Measurements from ENCODE around the gene PLXNB3.

PLXNB3 gene

GRCh38 chrX:153782871-153783270 is 18.8 kb downstream of the PLXNB3 start:
- H4K12ac ChIP-seq (ENCODE audit: low read depth, low read length), result no peak overlapping the region
- no peak overlapping the region for H2BK12ac ChIP-seq (ENCODE audit: low read length)
- H3K18ac ChIP-seq (ENCODE audit: low read length), result no peak overlapping the region
- H3K79me1 ChIP-seq (ENCODE audit: low read length), result no peaks in the 10 kb centered on the region
- no peak overlapping the region for H3K23ac ChIP-seq (ENCODE audit: low read length)
- H2BK120ac ChIP-seq (ENCODE audit: insufficient read depth, low read length, poor library complexity), result no peak overlapping the region
- no peak overlapping the region for H4K91ac ChIP-seq (ENCODE audit: low read depth, low read length)
- no peak for DNase-seq
- H3K4ac ChIP-seq (ENCODE audit: low read depth, low read length), result no peak overlapping the region
- H4K8ac ChIP-seq (ENCODE audit: low read depth, low read length), result no peak overlapping the region
- no peak overlapping the region for H3K14ac ChIP-seq (ENCODE audit: low read length)
- H3K79me2 ChIP-seq (ENCODE audit: control insufficient read depth, insufficient read depth, low read length, poor library complexity), result no peaks in the 10 kb centered on the region
- H3K27me3 ChIP-seq (ENCODE audit: insufficient read depth, low read length), result no peaks in the 10 kb centered on the region
- no peak overlapping the region for H2AFZ ChIP-seq (ENCODE audit: insufficient read depth, low read length, poor library complexity)
- H2BK5ac ChIP-seq (ENCODE audit: low read depth, low read length, poor library complexity), result no peak overlapping the region
- H3K36me3 ChIP-seq (ENCODE audit: control insufficient read depth in 1 of 2, insufficient read depth in 2 of 2, low read length in 2 of 2), result peaks cover 30 to 34% of the 10 kb centered on the region in 2 experiments
- H3K4me3 ChIP-seq (ENCODE audit: low read depth, low read length), result no peak overlapping the region
- no CpG with 5 or more reads among the region's 14 CpGs for WGBS (ENCODE audit: extremely low coverage, insufficient coverage, insufficient read length)
- no peak overlapping the region for H2AK5ac ChIP-seq (ENCODE audit: low read length)
- no peak overlapping the region for H3K4me2 ChIP-seq (ENCODE audit: low read length)
- no peak overlapping the region for H3K27ac ChIP-seq (ENCODE audit: low read depth, low read length)
- no peaks in the 10 kb centered on the region for H3K4me1 ChIP-seq (ENCODE audit: control insufficient read depth in 1 of 2, insufficient read depth in 2 of 2, low read length in 2 of 2)
- no peaks in the 10 kb centered on the region for H3K9me3 ChIP-seq (ENCODE audit: insufficient read depth, low read depth, low read length)
- no peak overlapping the region for H3K9ac ChIP-seq (ENCODE audit: low read length)

- H4K8ac ChIP-seq (ENCODE audit: low read depth, low read length), result no peak overlapping the region
- H3K18ac ChIP-seq (ENCODE audit: low read length), result no peak overlapping the region
- H2AK5ac ChIP-seq (ENCODE audit: low read length), result no peak overlapping the region
- H3K27ac ChIP-seq (ENCODE audit: low read depth, low read length), result no peak overlapping the region
- H3K4ac ChIP-seq (ENCODE audit: low read depth, low read length), result no peak overlapping the region
- no peaks in the 10 kb centered on the region for H3K27me3 ChIP-seq (ENCODE audit: insufficient read depth, low read length)
- H2AFZ ChIP-seq (ENCODE audit: insufficient read depth, low read length, poor library complexity), result no peak overlapping the region
- no peaks in the 10 kb centered on the region for H3K79me2 ChIP-seq (ENCODE audit: control insufficient read depth, insufficient read depth, low read length, poor library complexity)
- no peaks in the 10 kb centered on the region for H3K79me1 ChIP-seq (ENCODE audit: low read length)
- H4K12ac ChIP-seq (ENCODE audit: low read depth, low read length), result no peak overlapping the region
- H3K9ac ChIP-seq (ENCODE audit: low read length), result no peak overlapping the region
- no peak overlapping the region for H3K4me3 ChIP-seq (ENCODE audit: low read depth, low read length)
- no peak for DNase-seq
- H3K23ac ChIP-seq (ENCODE audit: low read length), result no peak overlapping the region
- no peak overlapping the region for H3K4me2 ChIP-seq (ENCODE audit: low read length)
- H3K4me1 ChIP-seq (ENCODE audit: control insufficient read depth in 1 of 2, insufficient read depth in 2 of 2, low read length in 2 of 2), result no peaks in the 10 kb centered on the region
- H2BK120ac ChIP-seq (ENCODE audit: insufficient read depth, low read length, poor library complexity), result no peak overlapping the region
- H2BK12ac ChIP-seq (ENCODE audit: low read length), result no peak overlapping the region
- H3K14ac ChIP-seq (ENCODE audit: low read length), result no peak overlapping the region
- no peak overlapping the region for H2BK5ac ChIP-seq (ENCODE audit: low read depth, low read length, poor library complexity)
- H4K91ac ChIP-seq (ENCODE audit: low read depth, low read length), result no peak overlapping the region
- H3K9me3 ChIP-seq (ENCODE audit: insufficient read depth, low read depth, low read length), result no peaks in the 10 kb centered on the region
- H3K36me3 ChIP-seq (ENCODE audit: control insufficient read depth in 1 of 2, insufficient read depth in 2 of 2, low read length in 2 of 2), result peaks cover 33 to 41% of the 10 kb centered on the region in 2 experiments
- WGBS (ENCODE audit: extremely low coverage, insufficient coverage, insufficient read length), result no CpG with 5 or more reads among the region's 24 CpGs
Measured at GRCh38 chrX:153783378-153784013, 19.4 kb downstream of the PLXNB3 start.

- no peak overlapping the region for H2BK5ac ChIP-seq (ENCODE audit: low read depth, low read length, poor library complexity)
- no peak overlapping the region for H4K91ac ChIP-seq (ENCODE audit: low read depth, low read length)
- no peak overlapping the region for H2BK12ac ChIP-seq (ENCODE audit: low read length)
- H3K18ac ChIP-seq (ENCODE audit: low read length), result no peak overlapping the region
- H3K14ac ChIP-seq (ENCODE audit: low read length), result no peak overlapping the region
- no peak overlapping the region for H4K8ac ChIP-seq (ENCODE audit: low read depth, low read length)
- H2AK5ac ChIP-seq (ENCODE audit: low read length), result no peak overlapping the region
- no peak overlapping the region for H2AFZ ChIP-seq (ENCODE audit: insufficient read depth, low read length, poor library complexity)
- H3K27me3 ChIP-seq (ENCODE audit: insufficient read depth, low read length), result no peaks in the 10 kb centered on the region
- H3K23ac ChIP-seq (ENCODE audit: low read length), result no peak overlapping the region
- H4K12ac ChIP-seq (ENCODE audit: low read depth, low read length), result no peak overlapping the region
- no peaks in the 10 kb centered on the region for H3K79me2 ChIP-seq (ENCODE audit: control insufficient read depth, insufficient read depth, low read length, poor library complexity)
- H3K27ac ChIP-seq (ENCODE audit: low read depth, low read length), result no peak overlapping the region
- no peaks in the 10 kb centered on the region for H3K9me3 ChIP-seq (ENCODE audit: insufficient read depth, low read depth, low read length)
- no peaks in the 10 kb centered on the region for H3K79me1 ChIP-seq (ENCODE audit: low read length)
- peaks cover 41 to 48% of the 10 kb centered on the region in 2 experiments for H3K36me3 ChIP-seq (ENCODE audit: control insufficient read depth in 1 of 2, insufficient read depth in 2 of 2, low read length in 2 of 2)
- no peak for DNase-seq
- no peak overlapping the region for H3K4me2 ChIP-seq (ENCODE audit: low read length)
- no peak overlapping the region for H3K4me3 ChIP-seq (ENCODE audit: low read depth, low read length)
- no peak overlapping the region for H3K9ac ChIP-seq (ENCODE audit: low read length)
- no peak overlapping the region for H2BK120ac ChIP-seq (ENCODE audit: insufficient read depth, low read length, poor library complexity)
- H3K4me1 ChIP-seq (ENCODE audit: control insufficient read depth in 1 of 2, insufficient read depth in 2 of 2, low read length in 2 of 2), result no peaks in the 10 kb centered on the region
- no CpG with 5 or more reads among the region's 27 CpGs for WGBS (ENCODE audit: extremely low coverage, insufficient coverage, insufficient read length)
- no peak overlapping the region for H3K4ac ChIP-seq (ENCODE audit: low read depth, low read length)
Measured at GRCh38 chrX:153784325-153784967, 20.4 kb downstream of the PLXNB3 start.

- Histone ChIP-seq H4K12ac (ENCODE audit: low read depth, low read length) (no peak overlapping the region), H4K91ac (ENCODE audit: low read depth, low read length) (no peak overlapping the region), H3K36me3 (ENCODE audit: control insufficient read depth in 1 of 2, insufficient read depth in 2 of 2, low read length in 2 of 2) (peaks cover 48 to 55% of the 10 kb centered on the region in 2 experiments), H3K23ac (ENCODE audit: low read length) (no peak overlapping the region), H3K9ac (ENCODE audit: low read length) (no peak overlapping the region), H2BK12ac (ENCODE audit: low read length) (no peak overlapping the region), H3K9me3 (ENCODE audit: insufficient read depth, low read depth, low read length) (no peaks in the 10 kb centered on the region), H3K18ac (ENCODE audit: low read length) (no peak overlapping the region), H3K4ac (ENCODE audit: low read depth, low read length) (no peak overlapping the region), H3K4me2 (ENCODE audit: low read length) (no peak overlapping the region), H3K27me3 (ENCODE audit: insufficient read depth, low read length) (no peaks in the 10 kb centered on the region), H3K79me2 (ENCODE audit: control insufficient read depth, insufficient read depth, low read length, poor library complexity) (no peaks in the 10 kb centered on the region), H2AK5ac (ENCODE audit: low read length) (no peak overlapping the region), H2AFZ (ENCODE audit: insufficient read depth, low read length, poor library complexity) (no peak overlapping the region), H3K14ac (ENCODE audit: low read length) (no peak overlapping the region), H4K8ac (ENCODE audit: low read depth, low read length) (no peak overlapping the region), H3K79me1 (ENCODE audit: low read length) (no peaks in the 10 kb centered on the region), H2BK5ac (ENCODE audit: low read depth, low read length, poor library complexity) (no peak overlapping the region), H2BK120ac (ENCODE audit: insufficient read depth, low read length, poor library complexity) (no peak overlapping the region), H3K27ac (ENCODE audit: low read depth, low read length) (no peak overlapping the region), H3K4me3 (ENCODE audit: low read depth, low read length) (no peak overlapping the region), H3K4me1 (ENCODE audit: control insufficient read depth in 1 of 2, insufficient read depth in 2 of 2, low read length in 2 of 2) (no peaks in the 10 kb centered on the region)
- DNase-seq, result no peak
- WGBS (ENCODE audit: extremely low coverage, insufficient coverage, insufficient read length), result no CpG with 5 or more reads among the region's 15 CpGs
Measured at GRCh38 chrX:153786669-153787068, 22.6 kb downstream of the PLXNB3 start.
